Measurements from ENCODE around the gene CNGA1. TPM values are rescaled to one million over a fixed set of nuclear protein-coding genes. Genes with fewer than 3 reads are reported as not detected.

CNGA1 gene
- total RNA-seq, 3 donors from 2014 or later = 2.2 to 17.8 (median 5.4) TPM

GRCh38 chr4:48033825-48034413 is 17.4 kb upstream of the CNGA1 start:
- intact Hi-C loops (cut with DNase I, micrococcal nuclease) = no loop called here

GRCh38 chr4:48033412-48033811 is 16.9 kb upstream of the CNGA1 start:
- ATAC-seq = no peak
- intact Hi-C loops (cut with DNase I, micrococcal nuclease) = no loop called here
- H3K4me3 ChIP-seq = no peak overlapping the region

More at GRCh38 chr4:48033825-48034413, 17.4 kb upstream of the CNGA1 start:
- peak in 1 of 3 donors; percentile 82 for DNase-seq
- Histone ChIP-seq H3K36me3 (ENCODE audit: low read depth) (no peaks in the 10 kb centered on the region), H3K4me3 (no peak overlapping the region), H3K4me1 (ENCODE audit: low read depth) (peaks cover 4% of the 10 kb centered on the region), H3K9me3 (no peaks in the 10 kb centered on the region)
- no peak for TF ChIP-seq CTCF (IDR thresholded peaks at IDR 0.05)
- peak; percentile 78 for ATAC-seq

GRCh38 chr4:48032721-48033120 is 16.2 kb upstream of the CNGA1 start:
- no peak for TF ChIP-seq CTCF (IDR thresholded peaks at IDR 0.05)
- DNase-seq (no peak), ATAC-seq (peak; percentile 42)
- no peak overlapping the region for H3K4me3 ChIP-seq
- no peaks in the 10 kb centered on the region for H3K9me3 ChIP-seq
- peaks cover 4% of the 10 kb centered on the region for H3K4me1 ChIP-seq (ENCODE audit: low read depth)
- no peaks in the 10 kb centered on the region for H3K36me3 ChIP-seq (ENCODE audit: low read depth)
- intact Hi-C loops (cut with DNase I, micrococcal nuclease) = no loop called here

More at GRCh38 chr4:48033412-48033811, 16.9 kb upstream of the CNGA1 start:
- Histone ChIP-seq H3K36me3 (ENCODE audit: low read depth) (no peaks in the 10 kb centered on the region), H3K4me1 (ENCODE audit: low read depth) (peaks cover 4% of the 10 kb centered on the region), H3K9me3 (no peaks in the 10 kb centered on the region)
- TF ChIP-seq CTCF (IDR thresholded peaks at IDR 0.05) = no peak
- no peak for DNase-seq

- no peak for DNase-seq
- Histone ChIP-seq H3K4me3 (no peak overlapping the region), H3K9me3 (no peaks in the 10 kb centered on the region), H3K4me1 (ENCODE audit: low read depth) (peaks cover 4% of the 10 kb centered on the region), H3K36me3 (ENCODE audit: low read depth) (no peaks in the 10 kb centered on the region)
- TF ChIP-seq CTCF (IDR thresholded peaks at IDR 0.05) = no peak
- ATAC-seq = peak; percentile 64
- intact Hi-C loops (cut with DNase I, micrococcal nuclease) = no loop called here
These were observed 15.5 kb upstream of the CNGA1 start for GRCh38 chr4:48031802-48032525.

GRCh38 chr4:48030470-48030869 is 14.0 kb upstream of the CNGA1 start:
- DNase-seq (no peak), ATAC-seq (no peak)
- intact Hi-C loops (cut with DNase I, micrococcal nuclease) = no loop called here
- Histone ChIP-seq H3K36me3 (ENCODE audit: low read depth) (no peaks in the 10 kb centered on the region), H3K4me3 (no peak overlapping the region), H3K4me1 (ENCODE audit: low read depth) (peaks cover 4% of the 10 kb centered on the region), H3K9me3 (no peaks in the 10 kb centered on the region)
- TF ChIP-seq CTCF (IDR thresholded peaks at IDR 0.05) = no peak
